HG02981 (cell line): ENCODE measurements around the gene WDFY4.

Experiments
- ATAC-seq: cut with Tn5 transposase; IDR thresholded peaks from one replicate; pipeline ENCODE4 v1.9.1; 2021; ENCODE audit warnings: mild to moderate bottlenecking, moderate library complexity; ENCODE audit not compliant: unreplicated experiment

The WDFY4 gene

DNA sequence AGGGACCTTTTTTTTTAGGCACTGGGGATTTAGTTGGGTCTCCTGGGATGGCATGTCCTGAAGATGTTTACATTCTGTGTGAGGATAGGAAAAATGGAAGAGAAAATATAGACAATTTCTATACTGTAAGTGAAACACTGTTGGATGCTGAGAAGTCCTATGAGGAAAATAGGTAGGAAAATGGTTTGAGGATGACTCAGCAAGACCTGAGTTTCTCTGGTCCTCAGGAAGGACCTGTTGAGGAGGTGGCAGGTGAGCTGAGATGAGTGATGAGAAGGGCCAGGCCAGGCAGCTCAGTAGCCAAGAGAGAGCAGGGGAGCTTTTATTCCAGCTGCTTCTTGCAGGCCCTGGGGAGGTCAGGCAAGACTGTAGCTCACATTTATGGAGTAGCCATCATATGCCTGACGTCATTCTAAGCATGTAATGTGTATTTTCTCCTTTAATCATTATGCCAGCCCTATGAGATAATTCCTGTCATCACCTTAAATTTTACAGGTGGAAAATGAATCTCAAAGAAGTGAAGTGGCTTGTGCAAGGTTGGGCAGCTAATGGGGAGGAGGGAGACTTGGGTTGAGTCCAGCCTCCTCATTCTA lies 274.0 kb downstream of the WDFY4 start:
- no peak for ATAC-seq

DNA sequence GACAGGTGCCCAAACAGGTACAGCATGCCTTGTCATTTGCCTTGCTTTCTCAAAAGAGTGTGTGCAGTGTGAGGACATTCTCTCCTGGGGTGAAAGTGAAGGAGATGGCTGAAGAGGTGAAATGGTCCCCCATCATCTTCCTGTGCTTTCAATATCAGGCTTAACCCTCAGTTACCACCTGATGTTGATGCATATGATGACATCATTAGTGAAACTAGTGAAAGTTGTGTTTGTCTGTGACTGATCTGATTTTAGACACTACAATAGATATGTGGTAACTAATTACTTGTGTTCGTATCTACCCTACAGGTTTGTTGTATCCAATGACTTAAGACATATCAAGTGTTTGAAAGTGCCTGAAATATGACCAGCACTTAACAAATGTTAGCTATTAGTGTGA lies 279.4 kb downstream of the WDFY4 start:
- no peak for ATAC-seq

DNA sequence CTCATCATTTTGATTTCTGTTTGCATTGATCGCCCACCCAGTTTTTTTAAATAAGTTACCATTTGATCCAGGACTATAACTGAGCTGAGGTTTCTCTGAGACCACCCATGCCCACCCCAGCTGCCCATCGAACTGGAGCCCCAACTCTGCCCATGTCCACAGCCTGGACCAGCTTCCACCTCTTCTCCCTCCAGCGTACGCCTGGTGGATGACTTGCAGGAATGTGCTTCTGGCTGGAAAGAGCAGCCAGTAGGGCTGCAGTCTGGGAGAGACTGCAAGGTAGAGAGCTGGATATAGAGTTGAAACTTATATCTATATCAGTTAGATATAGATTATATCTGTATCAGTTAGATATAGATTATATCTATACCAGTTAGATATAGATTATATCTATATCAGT lies 280.8 kb downstream of the WDFY4 start:
- no peak for ATAC-seq

DNA sequence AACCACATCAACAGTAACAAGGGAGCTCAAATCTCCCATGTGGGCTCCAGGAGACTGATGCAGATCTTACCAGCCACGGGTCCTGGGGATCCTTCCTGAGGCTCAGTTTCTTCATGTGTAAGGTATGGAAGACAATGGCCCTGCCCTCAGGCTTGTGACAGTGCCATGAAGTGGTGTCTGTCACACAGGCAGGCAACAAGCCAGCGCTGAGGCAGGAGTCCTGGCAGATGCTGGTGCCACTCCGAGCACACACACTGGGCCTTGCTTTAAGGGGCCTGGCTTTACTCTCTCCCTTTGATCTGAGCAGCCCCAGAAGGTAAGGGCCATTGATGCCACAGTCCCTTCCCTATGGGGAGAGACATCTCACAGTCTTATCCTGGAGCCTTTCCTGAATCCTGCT lies 283.4 kb downstream of the WDFY4 start:
- no peak for ATAC-seq

DNA sequence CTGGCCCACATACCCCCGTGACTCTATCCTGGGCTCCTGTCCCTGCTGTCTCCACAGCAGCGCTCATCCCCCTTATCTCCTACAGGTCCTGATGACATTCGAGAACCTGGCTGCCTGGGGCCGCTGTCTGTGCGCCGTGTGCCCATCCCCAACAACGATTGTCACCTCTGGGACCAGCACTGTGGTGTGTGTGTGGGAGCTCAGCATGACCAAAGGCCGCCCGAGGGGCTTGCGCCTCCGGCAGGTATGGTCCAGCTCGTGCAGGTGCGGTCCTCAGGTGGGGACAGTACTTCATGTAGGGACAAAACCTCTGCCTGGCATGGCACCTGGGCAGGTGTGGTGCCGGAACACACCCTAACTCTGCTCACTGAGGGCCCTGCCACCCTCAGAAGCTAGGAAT lies 285.4 kb downstream of the WDFY4 start:
- ATAC-seq, result no peak

DNA sequence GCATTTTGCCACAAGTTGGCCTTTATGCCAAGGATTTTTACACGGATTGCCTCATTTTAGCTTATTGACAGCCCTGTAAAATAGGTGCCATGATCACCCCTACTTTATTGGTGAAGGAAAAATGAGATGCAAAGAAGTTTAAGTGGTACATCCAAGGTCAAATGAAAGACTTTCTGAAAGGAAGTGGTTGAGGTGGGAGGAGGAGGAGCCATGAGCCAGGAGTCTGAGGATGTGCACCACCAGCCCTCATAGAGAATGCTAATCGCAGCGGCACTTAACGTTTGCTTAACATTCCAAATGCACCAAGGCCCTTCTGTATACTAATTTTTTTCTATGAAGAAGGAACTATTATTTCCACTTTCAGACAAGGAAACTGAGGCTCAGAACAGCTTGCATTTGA lies 286.0 kb downstream of the WDFY4 start:
- ATAC-seq, result no peak

DNA sequence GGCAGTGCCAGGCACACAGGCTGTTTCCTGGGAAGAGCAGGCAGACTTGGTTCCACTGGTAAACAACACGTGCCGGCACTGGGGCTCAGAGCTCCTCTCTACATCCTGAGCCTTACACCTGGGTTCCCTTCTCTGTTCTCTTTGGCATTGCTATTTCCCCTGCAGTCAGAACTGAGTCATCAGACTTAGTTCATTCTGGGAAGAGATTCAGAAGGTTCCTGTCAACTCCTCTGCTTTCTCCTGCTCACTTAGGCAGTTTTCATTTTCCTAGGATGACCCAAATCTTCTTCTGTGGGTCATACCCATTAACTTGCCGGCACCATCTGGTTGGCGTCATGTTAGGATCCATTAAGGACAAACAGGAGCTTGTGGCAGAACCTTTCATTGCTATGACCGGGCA lies 288.4 kb downstream of the WDFY4 start:
- ATAC-seq, result no peak

DNA sequence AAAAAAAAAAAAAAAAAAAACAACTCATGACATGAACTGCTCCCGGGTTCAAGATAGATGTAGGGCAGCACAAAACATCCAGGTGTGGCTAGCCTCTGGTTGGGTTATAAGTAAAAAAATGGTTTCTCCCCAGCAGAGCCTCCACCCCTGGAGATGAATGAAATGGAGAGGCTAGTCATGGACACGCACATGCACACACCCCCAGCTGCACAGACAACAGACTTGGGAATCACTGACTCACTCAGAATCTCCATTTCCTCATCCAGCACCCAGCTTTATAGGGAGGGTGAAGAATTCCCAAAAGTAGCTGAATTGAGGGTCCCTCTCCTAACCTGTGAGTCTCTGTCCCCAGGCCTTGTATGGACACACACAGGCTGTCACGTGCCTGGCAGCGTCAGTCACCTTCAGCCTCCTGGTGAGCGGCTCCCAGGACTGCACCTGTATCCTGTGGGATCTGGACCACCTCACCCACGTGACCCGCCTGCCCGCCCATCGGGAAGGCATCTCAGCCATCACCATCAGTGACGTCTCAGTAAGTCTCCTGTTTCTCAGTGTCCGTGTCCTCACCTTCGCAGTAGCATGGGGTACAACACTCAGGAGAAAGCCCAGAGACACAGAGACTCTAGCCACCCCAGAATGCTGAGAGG lies 290.0 kb downstream of the WDFY4 start:
- no peak for ATAC-seq

DNA sequence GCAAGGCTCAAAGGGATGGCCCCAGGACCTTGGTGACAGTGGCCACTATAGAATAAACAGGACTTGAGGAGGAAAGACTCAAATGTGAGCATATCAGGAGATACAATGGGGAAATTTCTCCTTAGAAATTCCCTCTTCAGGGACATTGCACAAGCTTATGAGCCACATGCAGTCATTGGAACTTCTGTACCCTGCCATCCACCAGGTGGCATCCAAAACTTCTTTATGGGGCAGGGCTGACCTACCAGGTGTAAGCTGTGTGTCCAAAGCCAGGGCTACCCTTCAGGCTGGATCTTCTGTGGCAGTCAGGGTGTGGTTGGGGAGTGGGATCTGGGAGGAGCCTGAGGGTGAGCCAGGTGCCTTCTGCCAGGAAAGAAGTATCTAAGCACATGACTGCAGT lies 291.5 kb downstream of the WDFY4 start:
- no peak for ATAC-seq

DNA sequence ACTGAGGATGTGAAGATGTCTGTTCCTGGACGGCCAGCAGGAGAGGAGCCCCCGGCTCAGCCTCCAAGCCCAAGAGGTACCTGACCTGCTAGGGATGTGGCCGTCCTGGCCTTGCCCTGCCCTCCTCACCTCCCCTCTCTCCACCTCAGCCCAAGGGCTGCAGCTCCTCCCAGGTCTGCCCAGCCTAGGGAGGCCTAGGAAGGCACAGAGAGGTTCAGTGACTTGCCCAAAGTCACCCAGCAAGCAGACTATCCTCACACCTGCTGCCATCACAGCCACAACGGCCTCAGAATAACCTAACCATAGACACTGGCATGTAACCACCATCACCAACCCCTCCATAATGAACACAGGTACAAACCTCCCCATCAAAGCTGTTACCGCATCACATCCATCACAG lies 293.6 kb downstream of the WDFY4 start:
- ATAC-seq, result no peak

DNA sequence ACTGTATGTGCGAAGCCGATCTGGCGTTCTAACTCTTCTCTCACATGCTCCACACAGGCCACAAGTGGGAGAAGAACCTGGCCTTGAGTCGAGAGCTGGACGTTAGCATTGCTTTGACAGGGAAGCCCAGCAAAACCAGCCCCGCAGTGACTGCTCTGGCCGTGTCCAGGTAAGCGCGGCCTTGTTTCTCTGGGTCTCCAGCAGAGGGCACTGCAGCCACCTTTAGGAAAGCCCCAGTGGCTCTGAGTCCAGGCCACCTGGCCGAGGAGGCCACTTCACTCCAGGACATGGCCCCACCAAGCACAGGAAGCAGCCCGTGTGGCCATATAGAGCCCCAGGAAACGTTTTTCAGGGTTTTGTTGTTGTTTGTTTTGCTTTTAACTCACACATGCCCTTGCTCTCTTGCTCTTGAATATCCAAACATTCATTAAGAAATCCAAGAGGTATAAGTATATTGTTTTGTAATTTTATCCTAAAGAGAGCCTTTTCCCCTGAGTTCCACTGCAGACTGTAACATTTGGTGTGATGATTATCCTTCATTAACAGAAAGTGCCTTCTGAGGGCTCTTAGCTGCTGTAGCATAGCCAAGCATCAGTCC lies 296.7 kb downstream of the WDFY4 start:
- ATAC-seq, result no peak

DNA sequence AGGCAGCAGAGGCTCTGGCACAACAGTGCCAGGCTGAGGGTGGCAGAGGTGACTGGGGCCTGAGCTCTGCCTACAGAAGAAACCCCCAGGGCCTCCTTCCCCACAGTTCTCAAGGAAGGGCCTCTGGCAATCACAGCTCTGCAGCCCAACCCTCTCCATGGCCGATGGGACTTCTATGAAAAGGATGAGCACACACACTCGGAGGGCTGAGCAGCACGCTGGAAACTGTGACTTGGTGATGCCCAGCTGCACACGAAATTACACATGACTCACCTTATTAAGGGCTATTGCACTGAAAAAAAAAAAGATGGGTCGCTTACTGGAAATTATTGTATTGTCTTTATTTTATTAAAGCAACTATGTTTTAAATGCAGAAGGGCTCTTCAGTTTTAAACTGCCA lies 297.9 kb downstream of the WDFY4 start:
- ATAC-seq, result no peak

DNA sequence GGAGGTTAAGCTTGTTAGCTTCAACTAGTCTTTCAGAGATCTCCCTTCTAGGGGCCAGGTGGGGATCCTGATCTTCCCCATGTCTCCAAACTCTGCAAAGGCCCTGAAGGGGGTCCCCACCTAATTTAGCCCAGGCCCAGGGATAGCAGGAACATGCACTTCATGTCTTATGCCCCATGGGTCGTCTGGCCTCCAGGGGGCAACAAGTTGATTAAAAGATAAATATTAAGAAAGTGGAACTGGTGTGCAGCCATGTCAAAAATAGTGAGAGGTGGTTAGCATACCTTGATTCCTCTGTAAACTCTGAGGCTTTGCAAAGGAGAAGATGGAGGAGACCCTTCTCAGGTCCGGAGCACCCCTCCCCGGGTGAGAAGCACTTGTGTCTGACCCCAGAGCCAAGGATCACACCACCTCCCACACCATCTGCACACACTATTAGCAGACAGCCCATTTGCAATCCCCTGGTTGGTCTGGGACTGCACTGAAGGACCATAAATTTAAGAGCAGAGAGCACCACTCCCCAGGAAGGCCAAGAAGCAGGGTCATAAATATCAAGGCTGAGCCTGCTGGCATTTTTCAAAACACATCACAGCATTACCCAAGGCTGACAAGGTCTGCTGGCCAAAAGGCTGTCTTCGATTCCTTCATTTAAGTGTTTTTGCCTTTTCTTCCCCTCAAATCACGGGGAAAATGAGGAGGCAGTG lies 299.1 kb downstream of the WDFY4 start:
- no peak for ATAC-seq

DNA sequence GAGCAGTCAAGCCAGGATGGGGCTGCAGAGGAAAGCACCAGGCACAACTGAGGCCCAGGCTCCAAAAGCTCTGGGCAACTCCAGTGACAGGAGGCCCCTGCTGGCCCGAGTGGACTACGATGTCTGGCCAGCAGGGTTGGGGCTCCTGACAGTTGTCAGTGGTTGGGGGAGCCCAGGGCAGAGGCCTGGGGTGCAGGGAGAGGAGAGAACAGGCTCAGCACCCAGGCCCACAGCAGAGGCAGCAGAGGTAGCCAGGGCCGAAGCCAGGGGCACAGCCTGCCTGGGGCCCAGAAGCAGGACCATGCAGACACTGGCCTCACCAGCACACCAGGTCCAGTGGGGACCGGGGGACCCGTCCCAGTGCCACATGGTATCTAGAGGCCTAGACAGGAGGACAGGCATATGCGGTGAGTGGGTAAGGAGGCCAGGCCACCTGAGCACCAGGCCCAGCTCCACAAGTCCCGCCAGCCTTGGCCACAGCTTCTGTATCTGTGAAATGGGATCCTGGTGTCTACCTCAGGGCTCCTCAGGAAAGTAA lies 301.0 kb downstream of the WDFY4 start:
- ATAC-seq, result no peak

DNA sequence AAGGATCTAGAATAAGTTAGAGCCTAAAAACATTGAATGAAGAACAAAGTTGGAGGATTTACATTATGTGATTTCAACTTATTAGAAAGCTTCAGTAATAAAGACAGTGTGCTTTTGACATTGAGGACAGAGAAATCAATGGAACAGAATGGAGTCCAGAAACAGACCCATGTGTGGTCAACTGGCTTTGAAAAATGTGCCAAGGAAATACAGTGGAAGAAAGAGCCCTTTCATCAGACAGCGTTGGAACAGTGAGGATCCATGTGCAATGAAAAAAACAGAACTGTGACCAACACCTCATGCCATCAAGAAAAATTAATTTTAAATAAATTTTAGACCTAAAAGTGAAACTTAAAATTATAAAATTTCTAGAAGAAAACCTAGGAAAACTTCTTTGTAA lies 305.6 kb downstream of the WDFY4 start:
- ATAC-seq, result no peak

DNA sequence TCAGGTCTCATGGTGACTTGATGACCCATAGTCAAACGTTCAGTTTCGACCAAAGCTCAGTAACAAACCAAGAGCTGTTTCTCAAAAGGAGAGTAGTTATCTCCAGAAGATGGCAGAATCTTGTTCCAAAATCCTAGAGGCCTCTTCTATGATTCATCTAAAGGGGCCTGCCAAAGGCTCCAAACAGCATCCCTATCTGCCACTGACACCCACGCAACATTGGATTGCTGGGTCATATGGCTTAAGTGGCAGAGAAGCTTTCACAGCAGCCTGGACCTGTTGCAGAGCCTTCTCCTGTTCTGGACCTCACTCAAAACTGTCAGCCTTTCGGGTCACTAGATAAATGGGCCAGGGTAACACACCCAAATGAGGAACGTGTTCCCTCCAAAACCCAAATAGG lies 309.0 kb downstream of the WDFY4 start:
- no peak for ATAC-seq

DNA sequence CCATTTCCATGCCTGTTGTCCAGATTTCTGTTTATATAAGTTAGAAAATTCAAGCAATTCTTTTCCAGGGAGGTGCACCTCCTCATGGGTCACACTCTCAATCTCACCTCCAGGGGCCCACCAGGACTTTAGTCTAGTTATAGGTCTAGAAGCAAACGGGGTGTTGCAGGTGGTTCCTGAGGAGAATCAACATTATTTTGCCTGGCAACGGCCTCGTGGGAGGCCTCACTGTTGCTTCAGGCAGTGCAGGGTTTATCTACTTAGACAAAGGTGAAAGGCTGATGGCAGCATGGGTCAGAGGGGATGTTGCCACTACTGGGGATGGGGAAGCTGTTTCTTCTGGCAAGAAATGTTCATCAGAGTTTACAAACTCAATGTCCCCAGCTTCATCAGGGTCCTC lies 311.7 kb downstream of the WDFY4 start:
- ATAC-seq, result no peak

DNA sequence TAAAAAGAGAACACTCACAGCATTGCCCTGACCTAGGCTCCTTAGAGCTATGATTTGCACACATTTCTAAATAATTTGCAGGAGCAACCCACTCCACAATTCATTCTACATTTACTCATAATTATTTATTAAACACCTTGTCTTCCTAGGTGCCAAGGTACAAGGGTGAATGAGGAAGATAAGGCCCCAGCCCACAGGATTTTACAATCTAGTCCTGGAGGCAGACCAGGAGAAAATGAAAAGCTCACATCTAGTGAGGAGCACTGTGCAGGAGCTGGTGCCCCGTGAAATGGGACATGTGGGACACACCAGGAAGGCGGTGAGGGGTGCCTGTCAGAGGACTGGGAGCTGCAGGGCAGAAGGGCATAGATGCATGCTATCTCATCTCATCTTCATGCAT lies 314.7 kb downstream of the WDFY4 start:
- ATAC-seq, result no peak

DNA sequence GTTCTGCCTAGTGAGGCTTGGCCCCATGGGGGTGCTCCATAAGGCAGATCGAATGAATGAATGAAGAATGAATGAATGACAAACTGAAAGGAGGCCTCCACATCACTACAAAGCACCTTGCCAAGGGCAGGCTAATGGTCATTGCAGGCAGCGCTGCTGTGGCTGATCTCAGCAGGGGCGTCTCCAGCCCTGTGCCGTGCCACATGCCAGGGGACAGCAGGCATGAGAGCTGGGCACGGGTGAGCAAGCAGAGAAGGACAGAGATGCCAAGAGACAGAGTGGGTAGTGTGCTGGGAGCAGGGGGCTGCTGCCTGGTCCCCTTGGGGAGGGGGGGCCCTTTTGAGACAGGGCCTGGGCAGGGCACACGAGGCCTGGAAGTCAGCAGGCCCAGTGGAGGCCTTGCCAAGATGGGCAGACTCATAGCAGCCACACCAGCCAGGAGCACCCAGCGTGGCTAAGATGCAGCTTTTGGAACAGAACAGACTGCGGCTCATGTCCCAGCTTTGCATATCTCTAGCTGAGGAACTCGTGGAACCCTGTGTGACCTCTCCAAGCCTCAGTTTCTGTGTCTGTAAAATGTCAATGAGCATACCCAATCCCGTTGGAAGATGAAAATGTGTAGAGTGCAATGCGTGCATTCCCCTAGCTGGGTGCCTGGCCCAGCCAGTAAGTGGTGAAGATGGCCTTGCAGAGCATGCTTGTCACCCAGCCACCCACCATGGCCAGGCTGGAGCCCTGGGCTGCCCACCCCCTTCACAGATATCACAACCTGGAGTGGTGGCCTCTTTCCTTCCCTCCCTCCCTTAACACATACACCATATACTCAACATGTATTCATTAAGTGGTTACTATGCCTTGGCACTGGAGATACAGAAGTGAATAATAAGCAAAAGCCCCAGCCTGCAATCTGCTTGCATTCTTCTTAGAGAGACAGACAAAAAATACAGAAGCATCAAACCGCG lies 316.0 kb downstream of the WDFY4 start:
- no peak for ATAC-seq

DNA sequence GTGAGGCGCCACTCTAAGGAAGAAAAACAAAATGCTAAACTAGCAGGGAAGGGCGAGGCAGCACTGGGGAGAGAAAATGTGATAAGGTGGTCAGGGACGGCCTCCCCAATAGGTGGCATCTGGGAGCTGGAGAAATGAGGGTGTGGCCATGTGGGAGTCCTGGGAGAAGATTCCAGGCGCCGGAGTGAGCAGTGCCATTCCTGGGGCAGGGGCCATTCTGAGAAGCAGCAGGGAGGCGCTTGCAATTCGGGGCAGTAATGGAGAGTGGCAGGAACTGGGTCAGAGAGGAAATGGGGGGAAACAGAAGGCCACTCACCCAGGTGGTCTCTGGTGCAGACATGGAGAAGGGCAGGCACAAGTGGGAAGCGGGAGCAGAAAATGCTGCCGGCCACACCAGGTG lies 316.7 kb downstream of the WDFY4 start:
- ATAC-seq, result no peak
